ENCODE measurements around the gene TMEM109.

TMEM109 gene, protein sequence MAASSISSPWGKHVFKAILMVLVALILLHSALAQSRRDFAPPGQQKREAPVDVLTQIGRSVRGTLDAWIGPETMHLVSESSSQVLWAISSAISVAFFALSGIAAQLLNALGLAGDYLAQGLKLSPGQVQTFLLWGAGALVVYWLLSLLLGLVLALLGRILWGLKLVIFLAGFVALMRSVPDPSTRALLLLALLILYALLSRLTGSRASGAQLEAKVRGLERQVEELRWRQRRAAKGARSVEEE

DNA sequence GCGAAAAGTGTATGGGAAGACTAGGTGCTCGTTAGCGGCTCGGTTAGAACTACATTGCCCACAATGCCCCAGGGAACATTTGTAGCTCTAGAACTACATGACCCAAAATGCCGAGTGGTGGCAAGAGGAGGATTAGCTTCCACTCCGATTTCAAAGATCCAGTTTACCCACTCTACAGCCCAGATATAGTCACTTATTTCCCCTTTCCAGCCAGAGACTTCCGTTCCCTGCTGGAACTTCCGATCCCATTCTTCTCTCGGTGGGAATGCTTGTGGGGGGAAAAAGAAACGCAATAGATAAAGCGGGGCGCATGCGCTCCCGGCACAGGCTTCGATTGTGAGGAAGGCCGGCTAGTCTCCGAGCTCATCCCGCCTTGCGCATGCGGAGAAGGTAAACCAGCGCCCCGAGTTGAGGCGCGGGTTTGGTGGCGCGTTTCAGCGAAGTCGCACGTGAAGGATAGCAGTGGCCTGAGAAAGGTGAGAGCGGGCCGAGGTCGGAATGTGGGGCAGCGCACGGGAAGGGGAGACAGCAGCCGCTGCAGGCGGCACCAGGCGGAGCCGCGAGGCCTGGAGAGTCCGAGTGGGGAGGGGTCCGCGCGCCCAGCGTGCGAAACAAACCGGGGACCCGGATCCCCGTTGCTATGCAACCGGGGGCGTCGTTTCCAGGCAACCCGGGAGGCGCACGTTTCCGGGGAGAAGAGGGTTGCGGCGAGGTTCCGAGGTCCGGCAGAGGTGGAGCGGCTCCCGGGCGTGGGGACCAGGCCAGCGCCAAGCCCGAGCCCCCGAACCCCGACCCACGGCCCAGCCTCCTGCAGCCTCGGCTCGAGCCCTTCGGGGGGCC, at the start of gene TMEM109:
Gene TMEM109 (plus strand): TSS at position 366 of the 840 bp plus-strand sequence. CDS start 5,536 bp downstream, outside the sequence.
- DNase-seq, result peak; percentile 88

DNA sequence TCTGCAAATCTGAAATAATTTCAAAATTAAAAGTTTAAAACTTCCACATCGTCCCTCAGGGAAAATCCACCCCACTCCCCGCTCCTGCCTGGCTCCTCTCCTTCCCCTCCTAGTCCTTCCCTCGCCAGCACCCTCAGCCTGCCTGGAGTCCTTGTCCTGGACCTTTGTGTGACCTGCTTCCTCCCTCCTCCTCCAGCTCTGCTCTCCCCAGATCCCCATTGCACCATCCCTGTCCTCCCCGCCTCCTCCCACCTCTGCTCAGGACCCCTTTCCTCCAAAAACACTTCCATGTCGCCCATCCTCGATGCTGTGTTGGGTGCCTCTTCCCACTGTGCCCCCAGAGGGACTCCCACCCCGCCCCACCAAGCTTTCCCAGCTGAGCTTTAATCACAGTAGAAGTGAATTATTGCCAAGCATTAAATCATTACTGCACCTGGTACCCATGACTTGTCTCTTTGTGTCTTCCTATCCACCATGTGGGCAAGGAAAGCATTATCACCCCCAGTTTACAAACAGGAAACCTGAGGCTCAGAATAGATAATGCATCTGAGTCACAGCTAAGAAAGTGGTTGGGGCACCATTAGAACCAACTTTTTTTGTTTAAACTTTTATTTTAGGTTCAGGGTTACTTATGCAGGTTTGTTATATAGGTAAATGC, 49.0 kb upstream of the TMEM109 start:
- DNase-seq, result no peak

DNA sequence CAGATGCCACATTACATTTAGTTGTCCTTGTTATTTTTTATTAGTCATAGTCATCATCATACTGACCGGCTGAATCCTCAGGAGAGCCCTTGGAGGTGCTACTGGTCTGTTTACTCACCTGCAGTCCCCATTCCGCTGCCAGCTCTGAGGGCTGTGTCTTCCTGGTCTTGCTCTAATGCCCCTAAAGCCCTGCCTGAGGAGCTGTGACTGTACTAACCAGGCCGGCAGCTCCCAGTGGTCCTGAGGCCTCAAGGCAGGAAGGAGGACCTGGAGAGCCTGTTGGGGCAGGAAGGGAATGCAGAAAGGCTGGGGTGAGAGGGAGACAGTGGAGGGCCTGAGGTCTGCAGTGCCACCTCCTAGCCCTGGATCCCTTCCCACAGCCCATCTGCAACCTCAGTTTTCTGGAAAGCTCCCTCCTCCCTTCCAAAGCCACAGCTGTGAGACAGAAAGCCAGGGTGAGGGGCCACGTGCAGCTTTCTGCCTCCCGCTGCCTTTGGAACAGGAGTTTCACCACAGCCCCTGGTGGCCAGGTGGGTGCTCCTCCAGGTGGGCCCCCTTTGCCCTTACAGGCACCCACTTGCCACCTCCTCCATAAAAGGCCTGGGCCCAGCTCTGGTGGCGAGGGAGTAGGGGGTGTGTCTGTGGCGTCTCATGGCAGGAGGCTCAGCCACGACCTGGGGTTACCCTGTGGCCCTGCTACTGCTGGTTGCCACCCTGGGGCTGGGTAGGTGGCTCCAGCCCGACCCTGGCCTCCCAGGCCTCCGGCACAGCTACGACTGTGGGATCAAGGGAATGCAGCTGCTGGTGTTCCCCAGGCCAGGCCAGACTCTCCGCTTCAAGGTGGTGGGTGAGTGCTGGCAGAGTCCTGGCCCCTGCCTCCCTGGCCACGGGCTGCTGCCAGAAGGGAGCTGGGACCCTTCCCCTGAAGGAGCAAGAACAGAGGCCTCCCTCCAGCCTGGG, 46.8 kb upstream of the TMEM109 start, which contains the start of gene ZP1:
Gene ZP1 (plus strand): TSS at position 632 of the 960 bp plus-strand sequence. CDS start 20 bp downstream, at position 652.
- no peak for DNase-seq

DNA sequence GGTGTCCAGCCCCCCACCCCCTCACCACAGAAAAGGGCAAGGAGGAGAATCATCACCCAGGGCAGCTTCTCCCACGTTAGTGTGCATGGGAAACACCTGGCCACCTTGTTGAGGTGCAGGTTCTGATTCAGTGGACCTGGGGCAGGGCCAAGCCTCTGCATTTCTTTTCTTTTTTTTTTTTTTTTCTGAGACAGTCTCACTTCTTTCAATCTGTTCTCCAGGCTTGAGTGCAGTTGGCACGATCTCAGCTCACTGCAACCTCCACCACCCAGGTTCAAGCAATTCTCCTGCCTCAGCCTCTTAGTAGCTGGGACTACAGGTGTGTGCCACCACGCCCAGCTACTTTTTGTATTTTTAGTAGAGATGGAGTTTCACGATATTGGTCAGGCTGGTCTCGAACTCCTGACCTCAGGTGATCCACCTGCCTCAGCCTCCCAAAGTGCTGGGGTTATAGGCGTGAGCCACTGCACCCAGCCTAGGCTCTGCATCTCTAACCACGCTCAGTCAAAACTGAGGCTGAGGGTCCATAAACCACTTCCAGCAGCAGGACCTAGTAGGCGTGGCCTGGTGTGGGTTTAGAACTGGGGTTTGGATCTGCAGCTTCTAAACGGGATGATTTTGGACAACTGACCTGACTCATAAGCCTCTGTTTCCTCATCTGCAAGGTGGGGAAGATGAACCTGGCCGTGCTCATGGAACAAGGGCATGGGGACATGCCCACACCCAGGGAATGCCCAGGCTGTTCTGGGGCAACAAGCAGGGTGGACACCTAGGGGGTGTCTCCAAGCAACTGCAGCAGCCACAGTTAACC, 45.9 kb upstream of the TMEM109 start:
- DNase-seq, result no peak

DNA sequence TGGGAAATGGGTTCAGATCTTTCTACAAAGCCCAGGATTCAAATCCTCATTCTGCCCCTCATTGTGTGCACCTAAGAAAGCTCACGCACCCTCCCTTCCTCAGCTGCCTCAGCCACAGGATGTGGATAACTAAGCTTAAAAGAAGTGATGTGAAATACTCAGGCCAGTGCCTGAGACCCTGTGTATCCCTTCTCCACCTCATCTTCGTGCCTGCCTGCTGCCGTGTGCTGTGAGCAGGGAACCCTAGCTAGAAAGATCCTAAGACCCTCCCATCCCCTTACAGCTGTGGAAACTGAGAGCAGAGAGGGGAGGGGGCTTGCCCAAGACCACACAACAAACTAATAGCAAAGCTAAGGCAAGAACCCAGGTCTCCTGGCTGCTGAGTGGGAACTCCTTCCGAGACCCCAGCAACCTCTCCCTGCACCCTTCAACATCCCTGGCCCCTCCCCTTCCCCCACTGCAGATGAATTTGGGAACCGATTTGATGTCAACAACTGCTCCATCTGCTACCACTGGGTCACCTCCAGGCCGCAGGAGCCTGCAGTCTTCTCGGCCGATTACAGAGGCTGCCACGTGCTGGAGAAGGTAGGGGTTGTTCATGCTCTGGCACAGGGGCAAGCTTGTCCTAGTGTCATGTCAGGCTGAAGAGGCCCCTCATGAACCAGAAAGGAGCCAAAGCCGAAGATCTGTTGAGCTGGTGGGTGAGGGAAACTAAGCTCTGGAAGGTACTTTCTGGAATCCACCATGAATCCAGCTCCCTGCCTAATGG, 45.1 kb upstream of the TMEM109 start:
- DNase-seq, result no peak

DNA sequence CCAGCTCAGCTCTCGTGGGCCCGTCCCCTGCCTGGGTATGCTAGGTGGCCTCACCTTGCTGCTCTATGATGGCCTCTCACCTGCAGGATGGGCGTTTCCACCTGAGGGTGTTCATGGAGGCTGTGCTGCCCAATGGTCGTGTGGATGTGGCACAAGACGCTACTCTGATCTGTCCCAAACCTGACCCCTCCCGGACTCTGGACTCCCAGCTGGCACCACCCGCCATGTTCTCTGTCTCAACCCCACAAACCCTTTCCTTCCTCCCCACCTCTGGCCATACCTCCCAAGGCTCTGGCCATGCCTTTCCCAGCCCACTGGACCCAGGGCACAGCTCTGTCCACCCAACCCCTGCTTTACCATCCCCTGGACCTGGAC, 44.5 kb upstream of the TMEM109 start:
- DNase-seq, result no peak

DNA sequence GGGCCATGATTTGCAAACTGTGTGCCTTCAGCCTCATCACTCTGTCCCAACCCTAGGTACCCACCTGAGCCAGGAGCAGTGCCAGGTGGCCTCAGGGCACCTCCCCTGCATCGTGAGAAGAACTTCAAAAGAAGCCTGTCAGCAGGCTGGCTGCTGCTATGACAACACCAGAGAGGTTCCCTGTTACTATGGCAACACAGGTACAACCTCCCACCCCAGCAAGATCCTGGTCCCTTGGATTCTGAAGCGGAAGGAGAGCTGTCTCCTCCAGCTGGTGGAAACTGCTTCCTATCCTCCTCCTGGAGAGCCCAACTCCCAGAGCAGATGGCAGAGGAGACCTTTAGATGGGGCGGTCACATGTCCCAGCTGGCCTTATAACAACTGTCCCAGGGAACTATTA, 43.7 kb upstream of the TMEM109 start:
- DNase-seq, result no peak

DNA sequence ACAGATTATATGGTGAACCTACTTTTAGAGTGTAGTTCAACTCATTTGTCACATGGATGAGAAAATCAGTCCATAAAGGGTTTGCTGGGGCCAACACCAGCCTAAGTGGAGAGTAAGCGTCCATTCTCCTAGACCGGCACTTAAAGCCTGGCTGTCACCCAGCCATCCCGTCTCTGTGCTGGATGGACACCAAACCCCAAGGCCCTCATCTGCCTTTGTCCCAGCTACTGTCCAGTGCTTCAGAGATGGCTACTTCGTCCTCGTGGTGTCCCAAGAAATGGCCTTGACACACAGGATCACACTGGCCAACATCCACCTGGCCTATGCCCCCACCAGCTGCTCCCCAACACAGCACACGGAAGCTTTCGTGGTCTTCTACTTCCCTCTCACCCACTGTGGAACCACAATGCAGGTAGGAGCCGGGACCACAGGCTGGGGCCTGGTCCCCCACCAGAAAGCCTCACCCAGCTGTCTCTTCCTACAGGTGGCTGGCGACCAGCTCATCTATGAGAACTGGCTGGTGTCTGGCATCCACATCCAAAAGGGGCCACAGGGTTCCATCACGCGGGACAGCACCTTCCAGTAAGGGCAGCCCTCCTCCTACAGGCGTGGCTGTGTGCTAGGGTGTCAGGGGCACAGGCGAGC, 43.1 kb upstream of the TMEM109 start:
- DNase-seq, result no peak

DNA sequence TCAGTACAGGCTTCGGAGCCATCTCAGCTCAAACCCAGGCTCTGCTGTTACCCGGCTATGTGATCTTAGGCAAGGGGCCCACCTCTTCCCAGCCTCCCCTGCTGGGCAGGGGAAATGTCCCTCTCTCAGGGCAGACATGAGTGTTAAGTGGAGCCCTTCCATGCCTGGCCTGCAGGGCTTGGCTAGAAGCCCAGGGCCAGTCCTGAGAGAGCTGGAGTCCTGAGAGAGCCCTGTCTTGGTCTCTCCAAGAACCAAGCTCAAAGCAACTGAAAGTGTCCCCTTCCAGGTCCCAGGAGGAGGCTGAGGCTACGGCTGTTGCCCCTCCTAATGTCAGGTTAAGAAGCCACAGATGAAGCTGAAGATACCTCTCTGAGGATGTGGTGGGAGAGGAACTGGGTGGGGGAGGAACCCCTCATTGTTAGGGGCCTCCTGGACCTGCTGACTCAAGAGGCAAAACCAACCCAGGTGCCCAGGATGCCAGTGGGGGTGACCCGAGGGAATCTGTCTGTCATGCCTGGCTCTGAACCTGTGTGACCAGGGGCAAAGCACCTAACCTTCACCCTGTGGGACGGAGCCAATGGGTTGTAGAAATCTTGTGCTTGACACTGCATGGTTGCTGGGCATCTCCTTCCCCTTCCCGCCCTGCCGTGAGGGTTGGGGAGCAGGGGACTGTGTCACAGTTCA, 42.4 kb upstream of the TMEM109 start:
- DNase-seq, result peak; percentile 39

DNA sequence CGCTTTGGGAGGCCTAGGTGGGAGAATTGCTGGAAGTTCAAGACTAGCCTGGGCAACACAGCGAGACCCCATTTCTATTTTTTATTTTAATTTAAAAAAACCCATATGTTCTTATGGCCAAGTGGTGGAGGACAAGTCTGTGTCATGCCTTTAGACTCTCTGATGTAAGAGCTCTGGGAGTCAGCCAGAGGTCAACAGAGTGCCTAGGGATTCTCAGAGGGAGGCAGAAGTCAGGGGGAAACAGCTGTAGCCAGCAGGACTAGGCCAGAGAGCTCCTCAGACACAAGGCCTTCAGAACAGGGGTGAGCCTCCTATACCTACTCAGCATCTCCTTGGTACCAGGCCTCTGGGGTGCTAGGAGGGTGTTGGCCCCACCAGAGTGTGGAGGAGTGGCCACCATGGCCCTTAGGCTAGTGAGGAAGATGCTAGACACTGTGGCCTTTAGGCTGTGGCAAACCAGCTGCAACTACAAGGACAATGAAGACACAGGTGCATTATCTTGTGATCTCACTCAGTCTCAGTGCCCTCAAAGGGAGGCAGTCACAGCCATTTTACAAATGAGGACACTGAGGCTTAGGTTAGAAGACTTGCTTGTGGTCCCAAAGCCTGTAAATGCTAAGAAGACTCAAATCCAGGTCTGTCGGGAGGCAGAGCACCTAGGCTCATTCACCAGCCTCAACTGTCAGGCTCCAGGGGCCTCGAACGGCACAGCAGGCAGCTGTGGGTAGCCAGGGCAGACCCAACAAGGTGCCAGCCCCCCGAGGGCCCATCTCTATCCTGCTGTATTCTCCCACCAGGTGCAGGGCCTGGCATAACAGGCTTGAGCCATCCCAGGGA, 41.6 kb upstream of the TMEM109 start:
- DNase-seq, result peak; percentile 69

DNA sequence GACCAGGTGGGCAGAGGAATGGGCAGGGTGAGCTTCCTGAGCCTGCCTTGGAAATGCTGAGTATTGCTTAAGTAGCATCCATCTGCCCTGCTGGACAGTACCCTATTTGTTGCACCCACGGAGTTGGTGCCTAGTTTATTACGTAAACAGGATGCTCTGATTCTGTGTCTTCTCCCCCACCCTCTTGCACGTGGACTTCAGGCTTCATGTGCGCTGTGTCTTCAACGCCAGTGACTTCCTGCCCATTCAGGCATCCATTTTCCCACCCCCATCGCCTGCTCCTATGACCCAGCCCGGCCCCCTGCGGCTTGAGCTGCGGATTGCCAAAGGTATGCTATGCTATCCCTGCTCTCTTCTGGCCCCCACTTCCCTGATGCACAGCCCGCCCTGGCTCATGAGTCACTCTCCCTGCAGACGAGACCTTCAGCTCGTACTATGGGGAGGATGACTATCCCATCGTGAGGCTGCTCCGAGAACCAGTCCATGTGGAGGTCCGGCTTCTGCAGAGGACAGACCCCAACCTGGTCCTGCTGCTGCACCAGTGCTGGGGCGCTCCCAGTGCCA, 40.9 kb upstream of the TMEM109 start:
- peak; percentile 91 for DNase-seq

DNA sequence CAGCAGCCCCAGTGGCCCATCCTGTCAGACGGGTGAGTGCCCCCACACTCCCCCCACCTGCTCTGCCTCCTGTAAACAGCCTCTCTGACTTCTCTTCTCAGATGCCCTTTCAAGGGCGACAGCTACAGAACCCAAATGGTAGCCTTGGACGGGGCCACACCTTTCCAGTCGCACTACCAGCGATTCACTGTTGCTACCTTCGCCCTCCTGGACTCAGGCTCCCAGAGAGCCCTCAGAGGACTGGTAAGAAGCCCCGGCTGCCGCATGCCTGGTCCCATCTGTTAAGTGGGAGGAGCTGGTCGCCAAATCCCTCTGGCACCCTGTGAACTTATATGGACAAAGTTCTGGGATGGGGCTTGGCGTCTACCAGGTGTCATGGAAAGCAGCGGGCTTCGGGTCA, 40.4 kb upstream of the TMEM109 start:
- DNase-seq, result no peak

DNA sequence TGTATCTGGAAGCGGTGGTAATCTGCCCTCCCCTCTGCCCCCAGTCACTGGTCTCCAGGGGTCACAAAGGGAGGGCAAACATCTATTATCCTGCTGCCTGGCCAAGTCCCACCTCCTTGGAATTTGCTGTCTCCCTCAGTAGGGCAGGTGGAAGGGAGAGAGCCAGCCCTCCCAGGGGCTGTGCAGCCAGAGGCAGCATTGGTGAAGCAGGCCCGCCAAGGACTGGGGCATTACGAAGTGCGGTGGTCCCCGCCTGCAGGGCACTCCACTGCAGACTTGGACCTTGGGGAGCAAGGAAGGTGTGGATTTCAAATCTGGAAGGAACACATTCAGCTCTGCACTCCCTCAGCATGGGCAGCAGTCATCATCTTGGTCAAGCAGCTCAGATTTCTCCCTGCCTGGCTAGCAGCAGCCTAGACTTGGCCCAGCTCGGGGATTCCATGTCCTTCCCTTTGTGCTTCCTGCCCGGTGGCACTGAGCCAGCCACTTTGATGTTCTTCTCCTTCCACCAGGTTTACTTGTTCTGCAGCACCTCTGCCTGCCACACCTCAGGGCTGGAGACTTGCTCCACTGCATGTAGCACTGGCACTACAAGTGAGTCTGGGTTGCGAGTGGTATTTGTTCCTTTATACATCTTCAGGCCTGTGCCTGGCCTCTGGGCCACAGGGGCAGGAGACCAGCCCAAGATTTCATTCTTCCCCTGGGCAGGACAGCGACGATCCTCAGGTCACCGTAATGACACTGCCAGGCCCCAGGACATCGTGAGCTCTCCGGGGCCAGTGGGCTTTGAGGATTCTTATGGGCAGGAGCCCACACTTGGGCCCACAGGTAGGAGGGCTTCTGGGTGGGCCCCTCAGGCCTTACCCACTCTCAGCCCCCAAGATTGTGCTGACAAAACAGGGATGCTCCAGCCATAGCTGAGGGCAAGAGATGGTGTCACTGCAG, 39.3 kb upstream of the TMEM109 start:
- no peak for DNase-seq

DNA sequence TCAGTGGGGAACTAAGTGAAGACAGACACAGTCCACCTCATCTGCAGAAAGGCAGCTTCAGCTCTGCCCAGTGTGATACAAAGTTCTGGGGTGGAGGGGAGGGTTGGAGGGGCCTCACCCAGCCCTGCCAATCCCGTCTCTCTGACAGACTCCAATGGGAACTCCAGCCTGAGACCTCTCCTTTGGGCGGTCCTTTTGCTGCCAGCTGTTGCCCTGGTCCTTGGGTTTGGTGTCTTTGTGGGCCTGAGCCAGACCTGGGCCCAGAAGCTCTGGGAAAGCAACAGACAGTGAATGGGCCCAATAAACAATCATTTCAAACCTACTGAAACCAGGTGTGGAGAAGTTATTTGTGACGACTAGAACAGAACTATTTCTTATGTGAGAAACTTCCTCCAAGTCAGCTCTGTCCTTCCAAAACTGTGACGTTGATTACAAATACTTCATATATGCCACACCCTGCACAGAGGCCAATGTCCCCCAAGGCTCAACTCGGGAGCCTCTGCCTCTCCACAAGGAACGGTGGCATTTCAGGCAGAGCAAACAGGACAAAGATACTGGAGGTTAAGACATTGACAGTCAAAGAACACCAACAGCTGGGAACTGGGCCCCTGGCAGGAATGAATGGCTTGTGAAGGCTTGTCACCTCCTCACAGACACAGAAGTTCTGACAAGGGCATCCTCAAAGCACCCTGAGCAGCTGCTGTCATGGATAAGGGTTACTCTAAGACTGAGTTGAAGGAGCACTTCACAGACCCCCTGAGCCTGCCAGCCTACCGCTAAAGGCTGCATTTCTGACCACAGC, 38.4 kb upstream of the TMEM109 start:
- DNase-seq, result no peak

DNA sequence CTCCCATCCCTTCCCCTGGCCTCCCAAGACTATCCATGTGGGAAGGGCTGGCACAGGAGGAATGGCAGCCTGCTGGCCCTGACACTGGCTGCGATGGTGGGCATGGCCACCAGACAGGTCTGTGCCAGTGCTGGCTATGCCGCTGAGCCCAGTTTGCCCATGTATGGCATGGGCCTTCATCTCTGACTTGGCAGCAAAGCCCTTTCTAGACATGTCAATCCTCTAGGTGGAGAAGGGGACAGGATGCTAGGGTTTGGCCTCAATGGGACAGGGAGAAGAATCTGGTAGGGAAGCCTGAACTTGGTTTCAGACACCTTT, 37.8 kb upstream of the TMEM109 start:
- DNase-seq, result no peak

All from fibroblast of upper back skin (primary cell).